ENCODE data around the gene OBSCN.
A peak's percentile ranks its signal among the peaks of the same experiment; 100 is the strongest.
"Not testable (repeated sequence)": the region's sequence is repeated elsewhere in the genome, so short reads cannot be mapped to it uniquely, and the experiment has no call there.

Gene OBSCN

DNA sequence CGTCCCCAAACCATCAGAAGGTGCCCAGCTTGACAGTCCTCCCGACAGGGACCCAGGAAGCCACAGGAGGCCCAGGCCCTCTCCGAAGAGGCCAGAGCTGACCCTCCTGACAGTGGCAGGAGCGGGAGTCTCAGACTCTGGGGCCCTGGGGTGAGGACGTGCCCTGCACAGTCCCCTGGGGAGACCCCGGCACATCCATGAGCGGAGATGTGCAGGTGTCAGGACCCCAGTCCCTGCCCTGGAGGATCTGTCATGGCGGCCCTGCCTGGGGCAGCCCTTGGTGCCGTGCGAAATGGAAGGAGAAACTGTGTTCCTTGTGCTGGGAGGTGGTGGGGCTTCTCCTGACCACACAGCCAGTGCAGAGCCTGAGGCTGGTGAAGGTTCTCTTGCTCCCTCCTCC is 55.8 kb downstream of the OBSCN start:
- no peak for DNase-seq

DNA sequence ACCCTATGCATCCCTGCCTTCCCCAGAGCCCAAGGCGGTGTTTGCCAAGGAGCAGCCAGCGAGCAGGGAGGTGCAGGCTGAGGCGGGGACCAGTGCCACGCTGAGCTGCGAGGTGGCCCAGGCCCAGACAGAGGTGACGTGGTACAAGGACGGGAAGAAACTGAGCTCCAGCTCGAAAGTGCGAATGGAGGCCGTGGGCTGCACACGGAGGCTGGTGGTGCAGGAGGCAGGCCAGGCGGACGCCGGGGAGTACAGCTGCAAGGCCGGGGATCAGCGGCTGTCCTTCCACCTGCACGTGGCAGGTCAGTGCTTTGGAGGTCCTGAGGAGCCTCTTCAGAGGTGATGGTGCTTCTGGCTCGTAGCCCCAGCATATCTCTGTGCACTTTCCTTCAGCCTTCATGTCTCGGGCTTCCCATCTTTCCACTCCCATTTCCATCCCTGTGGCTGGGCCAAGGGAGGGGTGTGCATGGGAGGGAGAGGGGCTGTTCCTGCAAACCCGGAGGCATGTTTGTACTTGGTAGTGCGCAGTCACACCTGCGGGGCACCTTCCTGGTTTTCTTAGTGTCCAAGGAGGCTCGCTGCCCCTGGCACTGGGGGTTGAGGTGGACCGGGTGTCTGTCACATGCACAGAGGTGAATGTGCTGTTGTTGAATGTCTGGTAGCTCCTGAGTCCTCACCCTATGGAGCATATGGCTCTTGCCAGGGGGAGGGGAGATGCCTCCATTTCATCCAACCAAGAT is 56.4 kb downstream of the OBSCN start:
- DNase-seq: no peak

DNA sequence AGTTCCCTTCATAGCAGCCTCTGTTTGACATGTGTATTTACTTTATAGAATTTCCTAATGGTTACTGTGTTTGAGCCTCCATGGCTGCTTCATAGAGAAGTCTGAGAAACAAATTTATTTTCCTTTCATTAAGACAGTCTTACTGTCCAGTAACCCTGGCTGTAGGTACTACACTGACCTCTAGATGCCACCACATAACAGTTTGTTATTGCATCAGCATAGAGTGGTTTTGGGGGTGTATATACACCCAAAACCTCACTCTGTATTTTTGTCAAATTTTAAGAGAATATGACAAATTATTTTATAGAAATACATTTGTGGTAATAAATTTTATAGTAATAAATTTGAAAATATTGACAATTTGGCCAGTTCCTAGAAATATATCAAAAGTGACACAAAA is 57.3 kb downstream of the OBSCN start:
- DNase-seq: no peak

DNA sequence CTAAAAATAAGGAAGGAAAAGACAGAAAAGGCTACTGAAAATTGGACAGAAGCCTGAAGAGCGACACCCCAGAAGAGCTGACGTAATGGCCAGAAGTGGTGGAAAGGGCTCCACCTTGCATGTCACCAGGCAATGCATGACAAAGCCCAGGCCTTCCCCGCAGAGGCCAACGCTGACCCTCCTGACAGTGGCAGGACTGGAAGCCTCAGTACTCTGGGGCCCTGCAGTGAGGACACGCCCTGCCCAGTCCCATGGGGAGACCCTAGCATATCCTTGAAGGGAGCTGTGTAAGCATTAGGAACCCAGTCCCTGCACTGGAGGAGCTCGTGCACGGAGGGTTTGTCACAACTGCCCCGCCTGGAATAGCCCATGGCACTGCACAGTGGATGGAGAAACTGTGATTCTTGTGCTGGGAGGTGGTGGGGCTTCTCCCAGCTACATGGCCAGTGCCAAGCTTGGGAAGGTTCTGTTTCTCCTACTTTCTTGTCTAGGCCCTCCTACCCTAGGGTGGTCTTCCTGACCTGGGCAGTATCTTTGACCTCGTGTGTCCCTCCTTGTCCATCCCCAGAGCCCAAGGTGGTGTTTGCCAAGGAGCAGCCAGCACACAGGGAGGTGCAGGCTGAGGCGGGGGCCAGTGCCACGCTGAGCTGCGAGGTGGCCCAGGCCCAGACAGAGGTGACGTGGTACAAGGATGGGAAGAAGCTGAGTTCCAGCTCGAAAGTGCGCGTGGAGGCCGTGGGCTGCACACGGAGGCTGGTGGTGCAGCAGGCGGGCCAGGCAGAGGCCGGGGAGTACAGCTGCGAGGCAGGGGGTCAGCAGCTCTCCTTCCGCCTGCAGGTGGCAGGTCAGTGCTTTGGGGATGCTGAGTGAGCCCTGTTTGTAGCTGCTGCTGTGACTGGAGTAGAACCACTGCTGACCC is 60.4 kb downstream of the OBSCN start:
- no peak for DNase-seq

DNA sequence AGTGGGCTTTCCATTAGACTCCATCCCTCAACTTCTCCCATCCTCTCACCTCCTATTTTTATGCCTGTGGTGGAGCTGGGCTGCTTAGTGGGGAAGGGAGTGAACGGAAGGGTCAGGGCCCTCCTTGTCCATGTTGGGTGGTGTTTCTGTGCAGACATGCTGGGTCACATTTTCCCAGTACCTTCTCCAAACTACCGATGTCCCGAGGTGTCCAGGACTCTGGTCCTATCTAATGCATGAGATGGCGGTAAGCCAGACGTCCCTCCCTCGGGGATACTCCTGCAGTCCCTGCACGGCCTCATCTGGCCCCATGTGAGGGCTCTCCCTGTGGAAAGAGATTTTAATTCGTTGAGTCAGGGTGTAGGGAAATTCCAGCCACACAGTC is 61.0 kb downstream of the OBSCN start:
- DNase-seq: no peak

DNA sequence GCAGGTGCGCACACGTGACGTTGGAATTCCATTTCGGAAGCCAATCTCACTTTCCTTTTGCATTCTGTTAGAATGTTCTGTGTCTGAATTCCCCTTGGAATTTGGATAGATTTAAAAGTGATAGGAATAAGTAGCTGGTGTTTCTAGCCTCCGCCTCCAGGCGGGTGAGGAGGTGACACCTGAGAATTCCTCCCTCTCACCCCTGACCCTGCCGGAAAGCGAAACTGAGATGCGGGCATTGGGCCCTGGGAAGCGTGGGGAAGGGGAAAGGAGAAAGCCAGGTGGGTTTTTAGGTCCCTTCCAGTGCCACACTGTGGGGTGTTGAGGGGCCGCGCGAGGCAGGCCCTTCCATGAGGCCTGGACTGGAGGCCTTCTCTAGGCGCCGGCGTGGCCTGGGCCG is 61.6 kb downstream of the OBSCN start:
- DNase-seq: not testable (repeated sequence)

DNA sequence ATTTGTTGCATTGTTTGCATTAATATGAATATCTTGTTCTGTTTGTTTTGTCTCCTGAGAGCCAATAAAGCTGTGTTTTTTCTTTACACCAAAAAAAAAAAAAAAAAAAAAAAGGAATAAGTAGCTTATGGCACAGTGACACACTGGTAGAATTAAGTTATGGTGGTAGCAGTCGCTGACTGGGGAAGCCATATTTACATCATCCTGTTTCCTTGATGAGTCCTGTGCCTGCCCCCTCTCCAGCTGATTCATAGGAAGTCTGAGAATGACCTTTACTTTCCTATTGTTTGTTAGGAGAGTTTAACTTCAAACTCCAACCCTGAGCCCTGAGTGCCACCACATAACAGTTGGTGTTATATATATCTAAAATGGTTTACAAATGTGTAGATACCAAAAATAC is 62.2 kb downstream of the OBSCN start:
- DNase-seq: no peak

DNA sequence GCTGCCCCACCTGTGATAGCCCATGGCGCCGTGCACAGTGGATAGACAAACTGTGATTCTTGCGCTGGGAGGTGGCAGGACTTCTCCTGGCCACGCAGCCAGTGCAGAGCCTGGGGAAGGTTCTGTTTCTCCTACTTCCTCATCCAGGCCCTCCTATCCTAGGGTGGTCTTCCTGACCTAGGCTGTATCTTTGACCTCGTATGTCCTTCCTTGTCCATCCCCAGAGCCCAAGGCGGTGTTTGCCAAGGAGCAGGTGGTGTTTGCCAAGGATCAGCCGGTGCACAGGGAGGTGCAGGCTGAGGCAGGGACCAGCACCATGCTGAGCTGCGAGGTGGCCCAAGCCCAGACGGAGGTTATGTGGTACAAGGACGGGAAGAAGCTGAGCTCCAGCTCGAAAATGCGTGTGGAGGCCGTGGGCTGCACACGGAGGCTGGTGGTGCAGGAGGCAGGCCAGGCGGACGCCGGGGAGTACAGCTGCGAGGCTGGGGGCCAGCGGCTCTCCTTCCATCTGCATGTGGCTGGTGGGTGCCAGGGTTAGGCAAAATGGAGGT is 63.9 kb downstream of the OBSCN start:
- DNase-seq: no peak

DNA sequence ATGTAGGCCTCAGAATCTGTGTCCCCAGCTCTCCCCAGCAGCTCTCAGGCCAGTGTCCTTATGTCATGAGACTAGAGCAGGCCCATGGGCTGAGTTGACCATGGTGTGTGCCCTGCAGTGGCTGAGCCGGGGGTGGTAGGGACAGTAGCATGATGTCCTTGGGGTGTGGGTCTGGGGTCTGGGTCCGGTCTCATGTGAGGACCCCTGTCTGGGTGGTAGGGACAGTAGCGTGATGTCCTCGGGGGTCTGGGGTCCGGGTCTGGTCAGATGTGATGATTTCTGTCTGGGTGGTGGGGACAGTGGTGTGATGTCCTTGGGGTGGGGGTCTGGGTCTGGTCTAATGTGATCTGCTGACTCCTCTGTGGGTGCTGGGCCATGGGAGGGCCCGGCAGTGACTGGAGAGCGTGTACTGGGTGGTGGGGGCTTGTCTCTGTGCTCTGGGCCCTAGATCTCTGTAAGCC is 64.5 kb downstream of the OBSCN start:
- no peak for DNase-seq

DNA sequence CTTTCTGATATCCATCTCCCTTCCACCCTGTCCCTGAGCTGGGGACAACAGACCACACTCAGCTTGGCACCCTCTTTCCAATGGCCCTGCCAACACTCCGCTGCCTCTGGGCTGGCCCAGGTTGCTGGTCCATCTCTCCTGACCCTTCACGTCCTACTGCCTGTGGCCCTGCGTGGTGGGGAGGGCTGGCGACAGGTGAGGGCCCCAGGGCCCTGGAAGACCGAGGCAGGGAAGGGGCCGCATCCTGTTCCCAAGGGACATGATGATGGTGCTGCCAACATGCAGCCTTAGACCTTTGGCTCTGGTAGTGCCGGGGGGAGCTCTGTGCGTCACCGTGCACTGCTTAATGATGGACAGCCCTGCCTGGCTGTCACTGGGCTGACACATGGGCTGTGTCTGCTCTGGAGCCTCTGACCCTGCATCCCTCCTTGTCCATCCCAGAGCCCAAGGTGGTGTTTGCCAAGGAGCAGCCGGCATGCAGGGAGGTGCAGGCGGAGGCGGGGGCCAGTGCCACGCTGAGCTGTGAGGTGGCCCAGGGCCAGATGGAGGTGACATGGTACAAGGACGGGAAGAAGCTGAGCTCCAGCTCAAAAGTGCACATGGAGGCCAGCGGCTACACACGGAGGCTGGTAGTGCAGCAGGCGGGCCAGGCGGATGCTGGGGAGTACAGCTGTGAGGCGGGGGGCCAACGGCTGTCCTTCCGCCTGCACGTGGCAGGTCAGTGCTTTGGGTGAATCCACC is 65.2 kb downstream of the OBSCN start:
- DNase-seq: no peak

DNA sequence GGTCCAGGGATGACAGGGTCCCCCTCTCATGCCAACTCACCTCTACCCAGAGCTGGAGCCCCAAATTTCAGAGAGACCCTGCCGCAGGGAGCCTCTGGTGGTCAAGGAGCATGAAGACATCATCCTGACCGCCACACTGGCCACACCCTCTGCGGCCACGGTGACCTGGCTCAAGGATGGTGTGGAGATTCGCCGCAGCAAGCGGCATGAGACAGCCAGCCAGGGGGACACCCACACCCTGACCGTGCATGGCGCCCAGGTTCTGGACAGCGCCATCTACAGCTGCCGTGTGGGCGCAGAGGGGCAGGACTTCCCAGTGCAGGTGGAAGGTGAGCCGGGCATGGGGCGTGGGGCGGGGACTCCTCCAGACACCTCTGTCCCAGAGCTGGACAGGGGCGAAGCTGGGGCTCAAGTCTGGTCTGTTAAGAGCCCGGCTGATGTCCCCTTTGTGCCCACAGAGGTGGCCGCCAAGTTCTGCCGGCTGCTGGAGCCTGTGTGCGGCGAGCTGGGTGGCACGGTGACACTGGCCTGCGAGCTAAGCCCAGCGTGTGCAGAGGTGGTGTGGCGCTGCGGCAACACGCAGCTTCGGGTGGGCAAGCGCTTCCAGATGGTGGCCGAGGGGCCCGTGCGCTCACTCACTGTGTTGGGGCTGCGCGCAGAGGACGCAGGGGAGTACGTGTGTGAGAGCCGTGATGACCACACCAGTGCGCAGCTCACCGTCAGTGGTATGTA is 66.0 kb downstream of the OBSCN start:
- DNase-seq: no peak

DNA sequence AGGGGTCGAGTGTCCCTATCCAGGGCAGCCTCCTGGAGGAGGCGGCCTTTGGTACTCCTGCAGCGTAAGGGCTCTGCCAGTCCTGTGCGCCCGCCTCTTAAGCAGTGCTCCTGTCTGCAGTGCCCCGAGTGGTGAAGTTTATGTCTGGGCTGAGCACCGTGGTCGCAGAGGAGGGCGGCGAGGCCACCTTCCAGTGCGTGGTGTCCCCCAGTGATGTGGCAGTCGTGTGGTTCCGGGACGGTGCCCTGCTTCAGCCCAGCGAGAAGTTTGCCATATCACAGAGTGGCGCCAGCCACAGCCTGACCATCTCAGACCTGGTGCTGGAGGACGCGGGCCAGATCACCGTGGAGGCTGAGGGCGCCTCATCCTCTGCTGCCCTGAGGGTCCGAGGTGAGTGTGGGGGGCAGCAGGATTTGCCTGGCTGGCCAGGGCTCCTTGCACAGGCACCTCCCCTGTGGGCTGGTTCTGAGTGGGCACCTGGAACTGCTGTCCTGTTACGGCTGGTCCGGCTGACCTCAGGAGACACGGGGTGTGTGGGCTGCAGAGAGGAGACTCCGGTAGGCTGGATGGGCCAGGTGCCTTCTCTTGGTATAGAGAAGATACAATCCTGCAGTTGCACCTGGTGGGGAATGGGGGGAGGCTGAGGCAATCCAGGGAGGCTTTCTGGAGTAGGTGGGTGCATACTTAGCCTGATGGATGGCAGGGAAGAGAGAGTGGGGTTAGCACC is 66.8 kb downstream of the OBSCN start:
- DNase-seq: no peak

DNA sequence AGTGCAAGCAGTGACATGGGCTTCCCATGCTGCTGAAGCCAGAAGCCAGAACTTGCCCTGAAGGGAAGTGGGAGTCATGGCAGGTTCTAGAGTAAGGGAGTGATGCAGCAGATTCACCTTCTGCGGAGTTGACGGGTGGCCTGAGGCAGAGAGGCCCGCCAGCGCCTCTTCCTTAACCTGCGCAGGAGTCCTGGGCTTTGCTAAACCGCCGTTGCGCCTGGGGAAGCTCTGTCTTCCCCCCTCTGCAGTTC is 67.3 kb downstream of the OBSCN start:
- no peak for DNase-seq

DNA sequence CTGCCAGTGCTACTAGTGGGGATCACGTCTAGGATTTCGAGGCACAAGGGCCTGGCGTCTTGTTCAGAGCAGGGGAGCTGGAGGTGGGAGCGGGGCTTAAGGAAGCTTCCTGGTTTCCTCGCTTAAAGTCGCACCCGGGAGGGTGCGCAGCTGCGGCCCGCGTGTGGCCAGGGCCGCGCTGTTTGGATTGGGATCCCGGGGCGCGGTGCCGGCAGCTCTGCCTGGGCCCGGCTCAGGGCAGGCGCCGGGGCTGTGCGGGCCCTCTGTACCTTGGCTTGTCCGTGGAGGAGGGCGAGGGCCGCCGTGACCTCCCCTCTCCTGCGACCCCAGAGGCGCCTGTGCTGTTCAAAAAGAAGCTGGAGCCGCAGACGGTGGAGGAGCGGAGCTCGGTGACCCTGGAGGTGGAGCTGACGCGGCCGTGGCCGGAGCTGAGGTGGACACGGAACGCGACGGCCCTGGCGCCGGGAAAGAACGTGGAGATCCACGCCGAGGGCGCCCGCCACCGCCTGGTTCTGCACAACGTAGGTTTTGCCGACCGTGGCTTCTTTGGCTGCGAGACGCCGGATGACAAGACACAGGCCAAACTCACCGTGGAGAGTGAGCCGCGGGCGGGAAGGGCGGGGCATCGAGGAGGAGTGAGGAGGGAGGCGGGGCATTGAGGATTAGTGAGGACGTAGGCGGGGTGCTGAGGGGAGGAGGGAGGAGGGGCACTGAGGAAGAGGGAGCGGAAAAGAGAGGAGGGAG is 67.8 kb downstream of the OBSCN start:
- DNase-seq: peak; percentile 96

DNA sequence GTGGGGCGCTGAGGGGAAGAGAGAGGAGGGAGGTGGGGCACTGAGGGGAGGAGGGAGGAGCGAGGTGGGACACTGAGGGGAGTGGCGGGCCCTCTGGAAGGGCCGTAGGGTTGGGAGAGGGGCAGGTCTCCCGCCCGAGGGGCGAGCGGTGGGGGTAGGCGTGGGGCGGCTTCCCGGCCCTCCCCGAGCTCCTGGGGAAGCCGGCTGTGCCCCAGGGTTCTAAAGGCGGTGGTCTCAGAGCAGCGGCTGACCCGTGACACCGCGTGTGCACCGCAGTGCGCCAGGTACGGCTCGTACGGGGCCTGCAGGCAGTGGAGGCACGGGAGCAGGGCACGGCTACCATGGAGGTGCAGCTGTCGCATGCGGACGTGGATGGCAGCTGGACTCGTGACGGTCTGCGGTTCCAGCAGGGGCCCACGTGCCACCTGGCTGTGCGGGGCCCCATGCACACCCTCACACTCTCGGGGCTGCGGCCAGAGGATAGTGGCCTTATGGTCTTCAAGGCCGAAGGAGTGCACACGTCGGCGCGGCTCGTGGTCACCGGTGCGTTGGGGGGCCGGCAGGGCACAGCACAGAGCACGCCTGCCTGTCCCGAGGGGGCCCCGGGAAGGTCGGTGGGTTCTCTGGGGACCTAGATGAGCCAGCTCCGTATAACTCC is 68.5 kb downstream of the OBSCN start:
- DNase-seq: no peak

DNA sequence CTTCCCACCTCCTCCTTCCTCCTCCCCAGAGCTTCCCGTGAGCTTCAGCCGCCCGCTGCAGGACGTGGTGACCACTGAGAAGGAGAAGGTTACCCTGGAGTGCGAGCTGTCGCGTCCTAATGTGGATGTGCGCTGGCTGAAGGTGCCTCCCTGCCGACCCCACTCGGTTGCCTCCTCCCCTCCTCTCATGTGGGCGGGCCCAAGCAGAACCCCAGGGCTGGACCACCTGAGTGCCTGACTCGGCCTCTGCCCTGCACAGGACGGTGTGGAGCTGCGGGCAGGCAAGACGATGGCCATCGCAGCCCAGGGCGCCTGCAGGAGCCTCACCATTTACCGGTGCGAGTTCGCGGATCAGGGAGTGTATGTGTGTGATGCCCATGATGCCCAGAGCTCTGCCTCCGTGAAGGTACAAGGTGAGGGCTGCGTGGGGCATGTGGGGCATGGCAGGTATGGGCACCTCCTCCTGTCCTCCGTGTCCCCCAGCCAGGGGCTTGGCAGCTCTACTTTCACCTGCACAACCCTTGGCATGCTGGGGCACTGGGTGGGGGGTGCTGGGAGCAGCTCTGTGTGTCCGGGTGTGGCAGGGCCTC is 69.2 kb downstream of the OBSCN start:
- DNase-seq: no peak

DNA sequence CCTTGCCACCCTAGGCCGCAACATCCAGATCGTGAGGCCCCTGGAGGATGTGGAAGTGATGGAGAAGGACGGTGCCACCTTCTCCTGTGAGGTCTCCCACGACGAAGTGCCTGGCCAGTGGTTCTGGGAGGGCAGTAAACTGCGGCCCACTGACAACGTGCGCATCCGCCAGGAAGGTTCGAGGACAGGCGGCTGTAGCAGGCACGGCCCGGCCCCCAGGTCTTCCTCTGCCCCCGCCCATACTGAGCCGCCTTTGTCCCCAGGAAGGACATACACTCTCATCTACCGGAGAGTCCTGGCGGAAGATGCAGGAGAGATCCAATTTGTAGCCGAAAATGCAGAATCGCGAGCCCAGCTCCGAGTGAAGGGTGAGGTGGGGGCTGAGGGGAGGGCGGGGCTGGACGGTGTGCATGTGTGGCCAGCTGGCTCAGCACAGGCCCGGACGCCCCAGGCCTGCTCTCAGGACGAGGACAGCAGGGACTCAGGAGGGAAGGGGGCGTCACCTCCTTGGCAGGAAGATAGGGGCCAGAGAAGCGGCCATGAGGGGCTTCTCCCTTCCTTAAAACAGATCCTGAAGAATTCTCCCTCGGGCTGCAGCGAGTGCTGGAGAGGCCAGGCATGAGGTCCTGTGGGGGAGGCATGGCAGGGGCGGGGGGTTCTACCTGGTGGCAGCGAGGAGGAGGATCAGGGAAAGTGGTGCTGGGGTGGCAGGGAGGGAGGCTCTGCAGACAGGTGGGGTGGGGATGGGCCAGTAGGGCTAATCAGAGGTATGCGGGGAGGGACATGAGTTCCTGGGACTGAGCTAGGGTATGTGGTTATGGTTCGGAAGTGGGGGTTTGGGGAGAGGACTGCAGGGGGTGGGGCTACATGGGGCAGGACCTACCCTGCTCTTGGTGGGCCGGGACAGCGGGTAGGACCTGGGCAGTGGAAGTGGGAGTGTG is 69.9 kb downstream of the OBSCN start:
- DNase-seq: no peak

DNA sequence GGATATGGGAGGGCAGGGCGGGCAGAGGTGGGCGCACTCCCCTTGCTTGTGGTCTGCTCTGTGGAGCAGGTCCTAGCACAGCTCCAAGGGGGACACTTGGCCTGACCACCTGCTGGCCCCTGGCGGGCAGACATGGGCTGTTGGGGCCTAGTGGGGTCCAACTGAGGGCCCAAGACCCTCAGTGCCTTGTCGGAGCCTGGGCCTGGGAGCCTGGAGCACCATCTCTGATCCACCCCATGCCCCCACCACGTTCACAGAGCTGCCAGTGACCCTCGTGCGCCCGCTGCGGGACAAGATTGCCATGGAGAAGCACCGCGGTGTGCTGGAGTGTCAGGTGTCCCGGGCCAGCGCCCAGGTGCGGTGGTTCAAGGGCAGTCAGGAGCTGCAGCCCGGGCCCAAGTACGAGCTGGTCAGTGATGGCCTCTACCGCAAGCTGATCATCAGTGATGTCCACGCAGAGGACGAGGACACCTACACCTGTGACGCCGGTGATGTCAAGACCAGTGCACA is 70.6 kb downstream of the OBSCN start:
- no peak for DNase-seq
